Panc1 (cell line): Measurements from ENCODE around the gene TMED10. TPM values are rescaled to one million over a fixed set of nuclear protein-coding genes. Genes with fewer than 3 reads are reported as not detected.

ENCODE experiments used
- ATAC-seq: fragments of 200-7000 bp; cut with Tn5 transposase; 2 replicates; pipeline ENCODE4 v1.9.1; 2020; ENCODE audit warnings: mild to moderate bottlenecking, moderate library complexity
- BruUV-seq: library from RNA; stranded (reverse); fragments of 400-500 nt; replicated peaks from 2 replicates; lab custom pipeline; 2021; lab: Mats Ljungman, UMichigan
- CTCF ChIA-PET: fragments of 300-600 bp; sonication (Branson Sonifier 250); formaldehyde crosslinking; loops from one replicate; lab custom pipeline; 2022; ENCODE audit warnings: antibody characterized with exemption; lab: Charles Lee
- POLR2A ChIA-PET: fragments of 300-600 bp; sonication (Branson Sonifier 250); formaldehyde crosslinking; loops from one replicate; lab custom pipeline; 2022; ENCODE audit warnings: antibody characterized with exemption; lab: Charles Lee
- DNase-seq: peaks from one replicate; pipeline ENCODE4 v3.0.0-alpha.2; 2010; ENCODE audit warnings: low read depth, low spot score
- H3K27ac ChIP-seq: 2 replicates; pipeline ENCODE4 v1.5.1; 2011; ENCODE audit warnings: mild to moderate bottlenecking, low read length, inconsistent platforms
- H3K27me3 ChIP-seq: fragments of 200-500 bp; sonication (Bioruptor generic); 2 replicates; pipeline ENCODE4 v1.6.0; 2014; ENCODE audit warnings: low read length, inconsistent platforms; ENCODE audit not compliant: control insufficient read depth, insufficient read depth
- H3K36me3 ChIP-seq: fragments of 200-500 bp; sonication (Bioruptor generic); 2 replicates; pipeline ENCODE4 v1.5.1; 2014; ENCODE audit warnings: inconsistent platforms, mild to moderate bottlenecking, low read length, moderate library complexity; ENCODE audit not compliant: control insufficient read depth, insufficient read depth
- H3K4me1 ChIP-seq: 2 replicates; pipeline ENCODE4 v1.5.1; 2011; ENCODE audit warnings: inconsistent platforms, mild to moderate bottlenecking, low read length, moderate library complexity; ENCODE audit not compliant: control insufficient read depth, insufficient read depth
- H3K4me3 ChIP-seq, 2 experiments: 2 replicates each; pipeline ENCODE4 v1.5.1; 2011 to 2012; ENCODE audit warnings: low read depth in 2 of 2, low read length in 2 of 2, mild to moderate bottlenecking in 2 of 2, inconsistent platforms in 1 of 2, moderate library complexity in 1 of 2
- H3K9me3 ChIP-seq: fragments of 200-500 bp; sonication (Bioruptor generic); 2 replicates; pipeline ENCODE4 v1.5.1; 2014; ENCODE audit warnings: low read depth, mild to moderate bottlenecking, inconsistent platforms, low read length, moderate library complexity; ENCODE audit not compliant: control insufficient read depth, insufficient read depth
- CTCF ChIP-seq: fragments of 450-650 bp; IDR thresholded peaks from 2 replicates; pipeline ENCODE4 v1.5.1; 2017; ENCODE audit warnings: mild to moderate bottlenecking
- POLR2AphosphoS5 ChIP-seq: IDR thresholded peaks from 2 replicates; pipeline ENCODE4 v1.6.1; 2012; ENCODE audit warnings: mild to moderate bottlenecking, low read depth, low read length, moderate library complexity
- REST ChIP-seq, 2 experiments: IDR thresholded peaks; 2 replicates each; pipeline ENCODE4 v1.6.1; 2011 to 2012; ENCODE audit warnings: low read depth in 2 of 2, control low read depth in 1 of 2, low read length in 1 of 2, mild to moderate bottlenecking in 1 of 2, moderate library complexity in 1 of 2; ENCODE audit not compliant: insufficient read depth in 1 of 2
- SIN3A ChIP-seq: IDR thresholded peaks from 2 replicates; pipeline ENCODE4 v1.6.1; 2012; ENCODE audit warnings: low read depth, mild to moderate bottlenecking, low read length, moderate library complexity, borderline replicate concordance; ENCODE audit not compliant: insufficient read depth
- TCF7L2 ChIP-seq: IDR thresholded peaks from 2 replicates; pipeline ENCODE4 v1.6.1; 2011; ENCODE audit warnings: mild to moderate bottlenecking, low read depth, low read length, inconsistent platforms
- in situ Hi-C: cut with HindIII; loops from 2 replicates; pipeline ENCODE4 v1.10.0; 2016; ENCODE audit warnings: low sequenced_read_pairs, low pct_unique_long_range_greater_than_20kb
- intact Hi-C: fragments of 100-400 bp; cut with micrococcal nuclease; formaldehyde crosslinking; loops from one replicate; pipeline ENCODE4 v1.10.0; 2022; ENCODE audit not compliant: unreplicated experiment
- total RNA-seq: library from RNA; stranded (reverse); gene quantifications from one replicate; pipeline ENCODE4 v1.2.1, GENCODE V29; 2021; ENCODE audit not compliant: unreplicated experiment

The TMED10 gene
- total RNA-seq, 1 experiment from 2014 or later, result 183 TPM

GRCh38 chr14:75156901-75157300 lies 19.5 kb downstream of the TMED10 start:
- no peak for ATAC-seq
- ChIA-PET CTCF (no interaction called here), POLR2A (no interaction called here)
- in situ Hi-C loops (no loop called here), intact Hi-C loops (no loop called here)
- DNase-seq, result no peak
- TF ChIP-seq CTCF (no peak), TCF7L2 (no peak), SIN3A (no peak), REST (IDR thresholded peaks at IDR 0.05; ENCODE audit: insufficient read depth in 1 of 2, low read depth in 2 of 2, low read length in 1 of 2) (no peak), POLR2AphosphoS5 (no peak)
- BruUV-seq, result no TSS peak
- Histone ChIP-seq H3K27me3 (no peaks in the 10 kb centered on the region), H3K4me1 (no peaks in the 10 kb centered on the region; the same call in 1 of the 2 replicates), H3K9me3 (no peaks in the 10 kb centered on the region), H3K36me3 (no peaks in the 10 kb centered on the region), H3K27ac (no peak overlapping the region), H3K4me3 (no peak overlapping the region)

- no peak for TF ChIP-seq POLR2AphosphoS5
- no peak for TF ChIP-seq SIN3A
- TF ChIP-seq TCF7L2, result no peak
- BruUV-seq, result no TSS peak
- no peak overlapping the region for H3K4me3 ChIP-seq
- H3K27ac ChIP-seq, result no peak overlapping the region
- CTCF ChIA-PET, result no interaction called here
- no peaks in the 10 kb centered on the region for H3K27me3 ChIP-seq
- DNase-seq, result no peak
- POLR2A ChIA-PET, result interaction anchor here (0.6 kb wide), 1 partner anchor 104 kb away, joined by 3 read pairs; no protein-coding TSS in a partner anchor
- in situ Hi-C loops (no loop called here), intact Hi-C loops (no loop called here)
- no peaks in the 10 kb centered on the region; the same call in 1 of the 2 replicates for H3K36me3 ChIP-seq
- H3K9me3 ChIP-seq, result no peaks in the 10 kb centered on the region
- ATAC-seq, result no peak
- H3K4me1 ChIP-seq, result no peaks in the 10 kb centered on the region; the same call in 1 of the 2 replicates
These were observed 20.3 kb downstream of the TMED10 start for GRCh38 chr14:75156111-75156510.

DNA sequence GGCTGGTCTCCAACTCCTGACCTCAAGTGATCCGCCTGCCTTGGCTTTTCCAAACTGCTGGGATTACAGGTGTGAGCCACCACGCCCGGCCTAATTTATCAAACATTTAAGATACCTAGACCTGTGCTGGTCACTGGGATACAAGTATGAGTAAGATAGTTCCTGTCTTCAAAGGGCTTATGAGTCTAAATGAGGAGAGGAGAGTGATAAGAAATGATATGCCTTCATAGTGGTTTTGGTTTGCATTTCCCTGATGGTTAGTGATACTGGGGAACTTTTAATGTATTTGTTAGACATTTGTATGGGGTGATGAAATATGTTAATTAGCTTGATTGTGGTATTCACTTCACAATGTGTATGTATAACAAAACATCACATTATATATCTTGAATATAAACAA lies 21.2 kb downstream of the TMED10 start:
- ChIA-PET POLR2A (no interaction called here), CTCF (no interaction called here)
- ATAC-seq (no peak), DNase-seq (no peak)
- Histone ChIP-seq H3K4me1 (no peaks in the 10 kb centered on the region; the same call in 1 of the 2 replicates), H3K9me3 (no peaks in the 10 kb centered on the region), H3K27me3 (no peaks in the 10 kb centered on the region), H3K27ac (no peak overlapping the region), H3K4me3 (no peak overlapping the region), H3K36me3 (no peaks in the 10 kb centered on the region; the same call in 1 of the 2 replicates)
- no TSS peak for BruUV-seq
- intact Hi-C loops, result no loop called here
- no peak for TF ChIP-seq REST (IDR thresholded peaks at IDR 0.05; ENCODE audit: insufficient read depth in 1 of 2, low read depth in 2 of 2, low read length in 1 of 2)
- no peak for TF ChIP-seq TCF7L2
- in situ Hi-C loops, result no loop called here
